Dendritic cell treated with granulocyte-macrophage colony-stimulating factor and Interleukin-4, amounts not matched to agents 40 ng/mL and 50 ng/mL, for 4 days (primary cell): Measurements from ENCODE around the gene CIC.
A peak's percentile ranks its signal among the peaks of the same experiment; 100 is the strongest.

ENCODE experiments used
- H3K27ac Mint-ChIP-seq: one replicate; pipeline ENCODE4 v1.8.0; 2022; ENCODE audit warnings: mild to moderate bottlenecking, mixed read lengths
- H3K27me3 Mint-ChIP-seq: one replicate; pipeline ENCODE4 v1.8.0; 2022; ENCODE audit warnings: mild to moderate bottlenecking, mixed read lengths
- H3K36me3 Mint-ChIP-seq: one replicate; pipeline ENCODE4 v1.8.0; 2022; ENCODE audit warnings: low read depth, mixed read lengths
- H3K4me1 Mint-ChIP-seq: one replicate; pipeline ENCODE4 v1.8.0; 2022; ENCODE audit warnings: low read depth, mixed read lengths
- H3K4me3 Mint-ChIP-seq: one replicate; pipeline ENCODE4 v1.8.0; 2022; ENCODE audit warnings: mild to moderate bottlenecking, moderate library complexity, mixed read lengths
- H3K9me3 Mint-ChIP-seq: one replicate; pipeline ENCODE4 v1.8.0; 2022; ENCODE audit warnings: mixed read lengths
- intact Hi-C: fragments of 100-400 bp; cut with micrococcal nuclease; formaldehyde crosslinking; loops from one replicate; pipeline ENCODE4 v1.15.0; 2022

Gene CIC

GRCh38 chr19:42233678-42234292, 35.3 kb upstream of the CIC start:
- H3K27me3 Mint-ChIP-seq = no peaks in the 10 kb centered on the region
- intact Hi-C loops = no loop called here
- H3K4me1 Mint-ChIP-seq = peaks cover 46% of the 10 kb centered on the region
- H3K36me3 Mint-ChIP-seq = peaks cover 88% of the 10 kb centered on the region
- H3K4me3 Mint-ChIP-seq = no peak overlapping the region
- H3K27ac Mint-ChIP-seq = no peak overlapping the region
- H3K9me3 Mint-ChIP-seq = no peaks in the 10 kb centered on the region

DNA sequence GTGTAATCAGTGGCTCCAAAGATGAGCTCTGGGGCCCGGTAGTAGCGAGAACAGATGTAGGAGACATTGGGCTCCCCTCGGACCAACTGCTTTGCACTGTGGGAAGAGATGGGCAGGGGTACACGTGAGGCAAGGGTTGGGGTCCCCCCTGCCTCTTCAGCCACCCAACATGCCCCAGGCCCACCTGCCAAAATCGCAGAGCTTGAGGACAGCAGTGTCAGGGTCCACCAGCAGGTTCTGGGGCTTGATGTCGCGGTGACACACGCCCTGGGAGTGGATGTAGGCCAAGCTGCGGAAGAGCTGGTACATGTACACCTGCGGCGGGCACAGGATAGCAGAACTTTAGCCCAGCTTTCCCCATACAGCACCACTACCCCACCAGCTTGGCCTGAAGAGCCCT, 34.7 kb upstream of the CIC start:
- Mint-ChIP-seq H3K4me1 (peaks cover 46% of the 10 kb centered on the region), H3K4me3 (no peak overlapping the region), H3K9me3 (no peaks in the 10 kb centered on the region), H3K36me3 (peaks cover 88% of the 10 kb centered on the region), H3K27me3 (no peaks in the 10 kb centered on the region), H3K27ac (no peak overlapping the region)
- intact Hi-C loops = no loop called here

- H3K27me3 Mint-ChIP-seq = no peaks in the 10 kb centered on the region
- H3K36me3 Mint-ChIP-seq = peaks cover 88% of the 10 kb centered on the region
- H3K9me3 Mint-ChIP-seq = no peaks in the 10 kb centered on the region
- peaks cover 47% of the 10 kb centered on the region for H3K4me1 Mint-ChIP-seq
- intact Hi-C loops = no loop called here
- H3K27ac Mint-ChIP-seq = no peak overlapping the region
- no peak overlapping the region for H3K4me3 Mint-ChIP-seq
These were observed 33.9 kb upstream of the CIC start for GRCh38 chr19:42235181-42235580.

DNA sequence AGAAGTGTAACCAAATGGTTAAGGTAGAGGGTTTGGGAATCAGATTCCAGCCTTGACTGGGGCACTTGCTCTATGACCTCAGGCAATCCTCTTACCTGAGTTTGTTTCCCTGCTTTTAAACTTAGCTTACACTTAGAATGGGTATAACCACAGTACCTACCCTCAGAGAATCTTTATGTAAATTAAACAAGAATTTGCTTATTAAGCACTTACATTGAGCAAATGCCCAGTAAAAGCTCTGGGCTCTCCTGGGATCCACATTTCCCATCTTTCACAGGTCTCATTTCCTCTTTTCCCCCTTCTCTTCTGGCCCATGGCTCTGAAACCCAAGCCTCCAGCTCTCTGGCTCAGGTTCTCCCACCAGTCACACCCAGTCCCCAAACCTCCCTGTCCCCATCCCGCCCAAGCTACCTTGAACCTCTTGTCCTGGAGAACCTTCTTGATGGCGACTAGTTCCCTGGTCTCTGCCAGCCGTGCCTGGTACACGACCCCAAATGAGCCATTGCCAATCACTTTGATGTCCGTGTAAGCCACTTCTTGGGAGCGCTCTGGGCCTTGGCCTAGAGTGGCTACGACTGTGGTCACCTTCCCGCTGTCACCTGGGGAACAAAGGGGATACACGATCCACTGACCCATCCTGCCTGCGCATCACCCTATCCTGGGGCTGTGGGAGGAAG, 29.4 kb upstream of the CIC start:
- no peaks in the 10 kb centered on the region for H3K9me3 Mint-ChIP-seq
- H3K4me3 Mint-ChIP-seq = no peak overlapping the region
- peak overlapping the region; percentile 23 for H3K27ac Mint-ChIP-seq
- H3K36me3 Mint-ChIP-seq = peaks cover 60% of the 10 kb centered on the region
- H3K27me3 Mint-ChIP-seq = no peaks in the 10 kb centered on the region
- H3K4me1 Mint-ChIP-seq = peaks cover 40% of the 10 kb centered on the region
- intact Hi-C loops = no loop called here

DNA sequence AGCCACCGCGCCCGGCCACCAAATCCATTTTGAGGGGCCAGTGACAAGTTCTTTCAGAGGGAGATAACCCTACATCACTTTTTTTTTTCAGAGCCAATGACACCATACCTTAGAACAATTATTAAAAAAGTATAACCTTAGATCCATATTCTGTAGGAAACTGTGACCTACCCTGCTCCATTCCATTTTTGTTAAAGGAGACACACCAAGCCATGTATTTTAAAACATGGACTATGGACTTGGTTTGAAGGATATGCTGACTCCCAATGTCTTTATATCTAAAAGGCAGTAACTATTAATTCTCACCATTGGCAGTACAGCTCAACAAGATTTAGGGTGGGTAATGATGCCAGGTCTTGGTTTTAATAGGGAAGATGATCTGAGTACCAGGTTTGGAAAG, 27.8 kb upstream of the CIC start:
- Mint-ChIP-seq H3K4me3 (peak overlapping the region; percentile 80), H3K27ac (no peak overlapping the region), H3K36me3 (peaks cover 44% of the 10 kb centered on the region), H3K9me3 (no peaks in the 10 kb centered on the region), H3K4me1 (peaks cover 51% of the 10 kb centered on the region), H3K27me3 (no peaks in the 10 kb centered on the region)
- intact Hi-C loops = no loop called here

- intact Hi-C loops = loop anchor here (1.0 to 2.0 kb wide), 3 partner anchors 41 to 167 kb away; partner anchors contain the start of gene POU2F2
- H3K4me1 Mint-ChIP-seq = peaks cover 51% of the 10 kb centered on the region
- peak overlapping the region; percentile 91 for H3K27ac Mint-ChIP-seq
- H3K36me3 Mint-ChIP-seq = peaks cover 42% of the 10 kb centered on the region
- peak overlapping the region; percentile 80 for H3K4me3 Mint-ChIP-seq
- no peaks in the 10 kb centered on the region for H3K27me3 Mint-ChIP-seq
- no peaks in the 10 kb centered on the region for H3K9me3 Mint-ChIP-seq
These were observed 27.0 kb upstream of the CIC start for GRCh38 chr19:42242069-42242511.

DNA sequence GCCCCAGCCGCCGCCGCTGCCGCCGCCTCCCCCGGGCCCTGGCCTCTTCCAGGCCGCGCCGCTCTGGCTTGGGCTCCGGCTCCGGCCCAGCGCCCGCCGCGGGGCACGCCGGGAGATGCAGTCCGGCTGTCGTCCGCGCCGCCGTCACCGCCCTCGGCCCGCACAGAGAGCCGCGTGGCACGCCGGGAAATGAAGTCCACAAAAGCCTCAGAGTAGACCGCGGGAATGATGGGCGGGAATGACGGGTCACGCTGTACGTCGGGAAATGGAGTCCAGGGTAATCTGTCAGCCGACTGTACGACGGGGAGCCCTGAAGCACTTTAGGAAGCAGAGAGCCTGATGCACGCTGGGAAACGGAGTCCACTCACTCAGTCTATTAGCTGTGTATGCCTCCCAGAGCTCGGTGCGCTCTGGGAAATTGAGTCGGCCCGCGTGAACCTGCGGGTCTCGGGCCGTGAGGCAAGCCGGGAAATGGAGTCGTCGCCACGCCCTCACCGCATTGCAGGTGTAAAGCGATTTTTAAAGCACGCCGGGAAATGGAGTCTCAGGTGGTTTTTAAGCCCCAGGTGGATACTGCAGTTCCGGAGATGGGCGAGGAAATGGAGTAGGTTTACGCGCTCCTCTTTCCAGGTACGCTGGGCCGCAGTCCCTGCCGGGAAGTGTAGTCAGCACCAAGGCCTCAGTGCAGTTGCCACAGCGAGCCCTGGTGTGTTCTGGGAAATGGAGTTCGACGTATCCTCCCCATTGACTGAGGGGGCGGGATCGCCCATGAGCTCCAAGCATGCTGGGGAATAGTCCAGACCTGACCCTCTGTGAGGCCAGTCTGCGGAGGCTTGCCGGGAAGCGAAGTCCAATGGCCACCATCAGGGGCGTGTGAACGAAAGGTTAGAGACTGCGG, 26.3 kb upstream of the CIC start, which contains the start of gene GSK3A:
Gene GSK3A, minus strand, starts transcription at position 91 of the 898 bp plus-strand sequence. CDS start 137 bp downstream, outside the sequence.
- H3K27ac Mint-ChIP-seq = peak within 1 kb of the TSS; percentile 91
- H3K27me3 Mint-ChIP-seq = no peaks in the 10 kb centered on the region
- H3K4me1 Mint-ChIP-seq = peaks cover 52% of the 10 kb centered on the region
- intact Hi-C loops = loop anchor here (1.0 to 2.0 kb wide), 3 partner anchors 40 to 167 kb away; partner anchors contain the start of gene POU2F2
- no peaks in the 10 kb centered on the region for H3K9me3 Mint-ChIP-seq
- H3K4me3 Mint-ChIP-seq = peak within 1 kb of the TSS; percentile 91
- H3K36me3 Mint-ChIP-seq = peaks cover 40% of the 10 kb centered on the region

- H3K9me3 Mint-ChIP-seq = no peaks in the 10 kb centered on the region
- H3K27me3 Mint-ChIP-seq = no peaks in the 10 kb centered on the region
- peaks cover 53% of the 10 kb centered on the region for H3K4me1 Mint-ChIP-seq
- intact Hi-C loops = loop anchor here (1.0 kb wide), 1 partner anchor 24 kb away; the partner anchor contains the start of gene ZNF526
- H3K36me3 Mint-ChIP-seq = peaks cover 46% of the 10 kb centered on the region
- H3K27ac Mint-ChIP-seq = peak overlapping the region; percentile 91
- H3K4me3 Mint-ChIP-seq = peak overlapping the region; percentile 91
These were observed 24.5 kb upstream of the CIC start for GRCh38 chr19:42244347-42245220.

DNA sequence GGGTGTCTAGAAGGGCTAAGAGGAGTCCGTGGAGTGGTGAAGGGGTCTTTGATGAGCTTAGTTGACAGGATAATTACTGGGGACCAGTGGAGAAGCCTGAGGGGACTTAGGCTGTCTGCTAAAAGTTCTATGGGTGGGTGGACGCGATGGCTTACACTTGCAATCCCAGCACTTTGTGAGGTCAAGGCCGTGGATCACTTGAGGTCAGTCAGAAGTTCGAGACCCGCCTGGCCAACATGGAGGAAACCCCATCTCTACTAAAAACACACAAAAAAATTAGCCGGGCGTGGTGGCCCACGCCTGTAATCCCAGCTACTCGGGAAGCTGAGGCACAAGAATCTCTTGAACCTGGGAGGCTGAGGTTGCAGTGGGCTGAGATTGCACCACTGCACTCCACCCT, 23.8 kb upstream of the CIC start:
- Mint-ChIP-seq H3K4me1 (peaks cover 49% of the 10 kb centered on the region), H3K9me3 (no peaks in the 10 kb centered on the region), H3K27ac (peak overlapping the region; percentile 91), H3K27me3 (no peaks in the 10 kb centered on the region), H3K4me3 (no peak overlapping the region), H3K36me3 (peaks cover 46% of the 10 kb centered on the region)
- intact Hi-C loops = no loop called here

DNA sequence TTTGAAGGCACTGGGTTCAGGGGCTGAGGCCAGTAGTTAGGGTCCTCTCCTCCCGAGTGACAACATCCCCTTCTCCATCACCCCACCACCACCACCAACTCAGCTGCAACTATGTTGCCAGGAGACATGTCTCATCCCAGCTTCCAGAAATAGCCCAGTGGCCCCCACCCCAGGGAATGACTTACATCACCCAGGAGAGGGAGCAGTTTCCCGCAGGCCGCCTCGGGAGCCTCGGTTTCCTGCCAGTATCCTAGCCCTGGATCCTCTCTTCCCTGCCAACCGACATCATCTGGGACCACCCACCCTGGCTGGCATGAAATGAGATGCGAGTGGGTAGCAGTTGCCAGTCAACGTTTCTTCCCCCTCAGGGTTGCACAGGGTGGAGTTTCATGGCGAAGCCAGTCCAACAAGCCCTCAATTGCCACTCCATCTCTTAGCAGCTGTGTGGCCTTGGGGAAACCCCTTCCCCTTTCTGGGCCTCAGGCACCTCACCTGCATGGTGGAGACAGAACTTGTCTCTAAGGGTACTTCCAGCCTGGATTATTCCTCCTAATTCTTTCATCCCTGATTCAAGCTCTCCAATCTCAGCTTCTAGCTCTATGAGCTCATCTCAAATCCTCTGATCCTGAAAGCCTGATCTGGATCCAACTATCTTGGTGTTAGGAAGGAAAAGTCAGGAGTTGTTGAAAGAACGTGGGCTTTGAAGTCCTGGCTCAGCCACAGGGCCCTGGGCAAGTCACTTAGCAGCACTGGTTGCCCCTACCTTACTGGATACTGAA, 22.7 kb upstream of the CIC start:
- intact Hi-C loops = no loop called here
- H3K36me3 Mint-ChIP-seq = peaks cover 48% of the 10 kb centered on the region

DNA sequence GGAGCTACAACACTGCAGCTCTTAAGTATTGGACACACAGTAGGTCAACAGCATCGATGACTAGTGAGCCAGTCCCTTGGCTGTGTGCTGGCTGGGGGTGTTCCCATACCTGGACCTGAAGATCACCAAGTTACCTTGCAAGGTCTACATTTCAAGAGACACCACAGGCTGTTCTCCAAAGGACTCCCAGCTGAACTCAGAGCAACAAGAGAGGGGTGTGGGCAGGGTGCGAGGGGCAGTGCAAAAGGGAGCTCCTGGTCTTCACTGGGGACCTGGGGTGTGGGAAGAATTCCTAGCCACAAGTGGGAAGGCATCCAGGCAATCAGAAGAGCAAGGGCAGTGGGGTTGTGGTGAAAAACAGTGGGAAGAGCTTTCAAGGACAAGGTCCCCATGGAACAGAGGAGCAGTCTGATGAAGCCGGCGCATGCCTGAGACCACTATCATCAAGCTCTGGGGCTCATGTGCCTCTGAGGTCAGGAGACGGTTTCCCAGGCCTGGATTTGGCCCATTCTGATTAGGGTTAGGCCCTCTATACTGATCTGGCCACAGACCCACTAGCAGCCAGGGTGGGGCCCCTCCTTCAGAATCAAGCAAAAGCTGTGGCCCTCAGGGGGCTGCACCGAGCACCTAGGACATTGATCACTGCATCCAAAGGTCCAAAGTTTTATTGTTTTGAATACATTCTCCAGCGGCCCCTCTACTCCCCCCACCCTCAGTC, 22.0 kb upstream of the CIC start:
- no peaks in the 10 kb centered on the region for H3K27me3 Mint-ChIP-seq
- H3K4me1 Mint-ChIP-seq = peaks cover 57% of the 10 kb centered on the region
- peaks cover 48% of the 10 kb centered on the region for H3K36me3 Mint-ChIP-seq
- peak overlapping the region; percentile 14 for H3K27ac Mint-ChIP-seq
- no peaks in the 10 kb centered on the region for H3K9me3 Mint-ChIP-seq
- intact Hi-C loops = no loop called here
- no peak overlapping the region for H3K4me3 Mint-ChIP-seq

More for the DNA sequence above, 22.7 kb upstream of the CIC start:
- peaks cover 49% of the 10 kb centered on the region for H3K4me1 Mint-ChIP-seq
- H3K27me3 Mint-ChIP-seq = no peaks in the 10 kb centered on the region
- H3K27ac Mint-ChIP-seq = peak overlapping the region; percentile 14
- no peaks in the 10 kb centered on the region for H3K9me3 Mint-ChIP-seq
- H3K4me3 Mint-ChIP-seq = no peak overlapping the region

DNA sequence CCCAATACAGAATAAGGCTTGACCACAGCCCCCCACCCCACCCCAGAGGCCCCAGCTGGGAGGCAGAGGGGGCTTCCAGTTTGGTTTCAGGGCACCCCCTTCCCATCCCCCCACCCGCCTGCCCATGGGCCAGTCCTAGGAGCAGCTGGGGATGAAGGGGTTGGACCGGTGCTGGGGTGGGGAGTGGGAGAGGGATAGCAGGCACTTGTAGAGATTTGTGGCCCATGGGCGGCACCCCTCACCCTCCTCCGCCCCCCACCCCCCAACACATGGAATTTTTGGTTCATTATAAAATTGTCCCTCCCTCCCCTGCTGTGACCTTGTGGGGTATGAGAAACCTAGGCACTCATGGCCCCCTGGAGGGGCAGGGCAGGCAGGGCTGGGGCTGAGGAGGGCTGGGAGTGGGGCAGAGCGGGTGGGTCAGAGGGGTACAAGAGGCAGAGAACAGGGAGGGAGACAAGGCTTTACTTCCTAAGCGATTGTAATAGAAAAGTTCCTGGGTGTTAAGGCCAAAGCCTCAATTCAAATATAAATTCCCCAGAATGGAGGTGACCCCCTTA, 21.3 kb upstream of the CIC start:
- intact Hi-C loops = no loop called here
- Mint-ChIP-seq H3K4me3 (no peak overlapping the region), H3K27ac (no peak overlapping the region), H3K4me1 (peaks cover 63% of the 10 kb centered on the region), H3K9me3 (no peaks in the 10 kb centered on the region), H3K36me3 (peaks cover 49% of the 10 kb centered on the region), H3K27me3 (no peaks in the 10 kb centered on the region)
